Measurements from ENCODE around the gene WNT4. TPM values are rescaled to one million over a fixed set of nuclear protein-coding genes. Genes with fewer than 3 reads are reported as not detected.

The WNT4 gene
- total RNA-seq, 1 experiment from 2014 or later, result 1.5 TPM

- CTCF ChIA-PET, result no interaction called here
- no peak overlapping the region for H3K4me3 ChIP-seq (replicated peaks in 1 of 2; ENCODE audit: low read depth in 1 of 2, low read length in 2 of 2)
- 0 out of 2 replicates have a peak, but pooled peaks cover 8% of the 10 kb centered on the region for H3K27me3 ChIP-seq (ENCODE audit: insufficient read depth, low read length)
These were observed 36.4 kb upstream of the WNT4 start for GRCh38 chr1:22179197-22179803.

GRCh38 chr1:22177354-22178003, 34.6 kb upstream of the WNT4 start:
- RAD21 ChIA-PET (ENCODE audit: low non-redundant PET in 1 of 2, low total read pairs in 2 of 2, uncharacterized antibody in 2 of 2, unreplicated experiment in 2 of 2), result no interaction called here
- Histone ChIP-seq H3K9me2 (ENCODE audit: insufficient read depth) (no peaks in the 10 kb centered on the region), H3K9me3 (ENCODE audit: control insufficient read depth in 1 of 2, insufficient read depth in 1 of 2, low read depth in 1 of 2, low read length in 2 of 2) (no peaks in the 10 kb centered on the region), H4K20me1 (ENCODE audit: insufficient read depth) (no peaks in the 10 kb centered on the region), H3K4me1 (ENCODE audit: control insufficient read depth in 1 of 2, insufficient read depth in 2 of 2, low read length in 2 of 2) (no peaks in the 10 kb centered on the region), H3K4me2 (ENCODE audit: low read length) (no peak overlapping the region), H3K27ac (ENCODE audit: low read depth, low read length) (no peak overlapping the region), H3K27me3 (ENCODE audit: insufficient read depth, low read length) (0 out of 2 replicates have a peak, but pooled peaks cover 8% of the 10 kb centered on the region), H3K9ac (ENCODE audit: low read length) (no peak overlapping the region), H3K79me2 (ENCODE audit: insufficient read depth, low read length) (no peaks in the 10 kb centered on the region), H3K4me3 (replicated peaks in 1 of 2; ENCODE audit: low read depth in 1 of 2, low read length in 2 of 2) (no peak overlapping the region), H2AFZ (ENCODE audit: low read depth, low read length, poor library complexity, severe bottlenecking) (no peak overlapping the region), H3K36me3 (ENCODE audit: control insufficient read depth in 1 of 2, insufficient read depth in 2 of 2, low read length in 2 of 2) (no peaks in the 10 kb centered on the region)
- intact Hi-C loops (cut with micrococcal nuclease), result no loop called here
- POLR2A ChIA-PET, result no interaction called here
- no peak for ATAC-seq
- no peak for DNase-seq (ENCODE audit: low read depth, low spot score)
- CTCF ChIA-PET, result no interaction called here
- BruUV-seq (replicated peaks), result no TSS peak
- TF ChIP-seq YY1 (IDR thresholded peaks at IDR 0.05; ENCODE audit: extremely low read depth, insufficient replicate concordance, low read depth, low read length) (no peak), ZNF274 (IDR thresholded peaks at IDR 0.05; ENCODE audit: low read depth, low read length) (no peak), POLR2A (IDR thresholded peaks at IDR 0.05; ENCODE audit: borderline replicate concordance, extremely low read depth, insufficient read depth, insufficient read length) (no peak), ELF1 (IDR thresholded peaks at IDR 0.05; ENCODE audit: borderline replicate concordance, low read depth) (no peak), ZFX (IDR thresholded peaks at IDR 0.05) (no peak), EGR1 (IDR thresholded peaks at IDR 0.05; ENCODE audit: low read depth) (no peak), TCF7L2 (IDR thresholded peaks at IDR 0.05; ENCODE audit: borderline replicate concordance, extremely low read depth, insufficient read depth, insufficient read length) (no peak), SRF (IDR thresholded peaks at IDR 0.05; ENCODE audit: low read depth) (no peak), ZBTB33 (IDR thresholded peaks at IDR 0.05; ENCODE audit: extremely low read depth, insufficient replicate concordance, low read length) (no peak), CBX3 (IDR thresholded peaks at IDR 0.05; ENCODE audit: low read depth) (no peak)

More at GRCh38 chr1:22179197-22179803, 36.4 kb upstream of the WNT4 start:
- Histone ChIP-seq H3K9me3 (ENCODE audit: control insufficient read depth in 1 of 2, insufficient read depth in 1 of 2, low read depth in 1 of 2, low read length in 2 of 2) (no peaks in the 10 kb centered on the region), H4K20me1 (ENCODE audit: insufficient read depth) (no peaks in the 10 kb centered on the region), H2AFZ (ENCODE audit: low read depth, low read length, poor library complexity, severe bottlenecking) (no peak overlapping the region), H3K4me1 (ENCODE audit: control insufficient read depth in 1 of 2, insufficient read depth in 2 of 2, low read length in 2 of 2) (no peaks in the 10 kb centered on the region), H3K27ac (ENCODE audit: low read depth, low read length) (no peak overlapping the region), H3K4me2 (ENCODE audit: low read length) (no peak overlapping the region), H3K9me2 (ENCODE audit: insufficient read depth) (no peaks in the 10 kb centered on the region), H3K9ac (ENCODE audit: low read length) (no peak overlapping the region), H3K79me2 (ENCODE audit: insufficient read depth, low read length) (no peaks in the 10 kb centered on the region), H3K36me3 (ENCODE audit: control insufficient read depth in 1 of 2, insufficient read depth in 2 of 2, low read length in 2 of 2) (no peaks in the 10 kb centered on the region)
- DNase-seq (ENCODE audit: low read depth, low spot score), result no peak
- no peak for ATAC-seq
- TF ChIP-seq ZBTB33 (IDR thresholded peaks at IDR 0.05; ENCODE audit: extremely low read depth, insufficient replicate concordance, low read length), result no peak
- TF ChIP-seq CEBPB (IDR thresholded peaks at IDR 0.05; ENCODE audit: low read depth), result peak; percentile 52; the same call in 1 of the 2 replicates
- TF ChIP-seq EZH2phosphoT487 (IDR thresholded peaks at IDR 0.05; ENCODE audit: borderline replicate concordance), result no peak
- POLR2A ChIA-PET, result interaction anchor here (0.7 kb wide), 1 partner anchor 875 kb away, joined by 5 read pairs; no protein-coding TSS in a partner anchor
- intact Hi-C loops (cut with micrococcal nuclease), result no loop called here
- RAD21 ChIA-PET (ENCODE audit: low non-redundant PET in 1 of 2, low total read pairs in 2 of 2, uncharacterized antibody in 2 of 2, unreplicated experiment in 2 of 2), result no interaction called here
- BruUV-seq (replicated peaks), result no TSS peak

Measured in HCT116 (cell line).